Kidney epithelial cell (primary cell): Measurements from ENCODE around the gene CXCL8. TPM values are rescaled to one million over a fixed set of nuclear protein-coding genes. Genes with fewer than 3 reads are reported as not detected.

Source experiments
- DNase-seq: peaks from one replicate; pipeline ENCODE4 v3.0.0-alpha.2; 2010; ENCODE audit warnings: low read depth
- H3K27me3 ChIP-seq: 2 replicates; pipeline ENCODE4 v1.6.0; 2011; ENCODE audit warnings: low read length; ENCODE audit not compliant: control insufficient read depth, insufficient read depth
- H3K36me3 ChIP-seq: 2 replicates; pipeline ENCODE4 v1.5.1; 2011; ENCODE audit warnings: low read length; ENCODE audit not compliant: control insufficient read depth, insufficient read depth
- H3K4me3 ChIP-seq: 2 replicates; pipeline ENCODE4 v1.5.1; 2011; ENCODE audit warnings: low read depth, mild to moderate bottlenecking, control low read depth, low read length
- CTCF ChIP-seq: IDR thresholded peaks from 2 replicates; pipeline ENCODE4 v1.5.1; 2011; ENCODE audit warnings: mild to moderate bottlenecking, moderate library complexity, low read length, control low read depth, inconsistent platforms; ENCODE audit not compliant: insufficient read depth, poor library complexity, severe bottlenecking
- total RNA-seq: library from RNA; depleted of rRNA; stranded (reverse); fragments of >200 nt; gene quantifications from 2 replicates; pipeline ENCODE4 v1.2.3, GENCODE V29; 2015

The CXCL8 gene
- total RNA-seq, 1 donor from 2014 or later: 76.9 TPM

- H3K27me3 ChIP-seq: no peaks in the 10 kb centered on the region
- no peaks in the 10 kb centered on the region for H3K36me3 ChIP-seq
- DNase-seq: no peak
- no peak for TF ChIP-seq CTCF
- no peak overlapping the region for H3K4me3 ChIP-seq
Observed at GRCh38 chr4:73721435-73721834, 18.9 kb upstream of the CXCL8 start.

- no peak for DNase-seq
- Histone ChIP-seq H3K36me3 (no peaks in the 10 kb centered on the region), H3K4me3 (no peak overlapping the region), H3K27me3 (no peaks in the 10 kb centered on the region)
- no peak for TF ChIP-seq CTCF
Observed at GRCh38 chr4:73721909-73722308, 18.5 kb upstream of the CXCL8 start.

GRCh38 chr4:73723023-73723422, 17.3 kb upstream of the CXCL8 start:
- DNase-seq: no peak
- no peak for TF ChIP-seq CTCF
- Histone ChIP-seq H3K36me3 (no peaks in the 10 kb centered on the region), H3K4me3 (no peak overlapping the region), H3K27me3 (no peaks in the 10 kb centered on the region)

GRCh38 chr4:73723928-73724327, 16.4 kb upstream of the CXCL8 start:
- no peak for TF ChIP-seq CTCF
- no peak overlapping the region for H3K4me3 ChIP-seq
- no peak for DNase-seq
- H3K27me3 ChIP-seq: no peaks in the 10 kb centered on the region
- no peaks in the 10 kb centered on the region for H3K36me3 ChIP-seq

- H3K36me3 ChIP-seq: no peaks in the 10 kb centered on the region
- no peak for DNase-seq
- no peaks in the 10 kb centered on the region for H3K27me3 ChIP-seq
- TF ChIP-seq CTCF: no peak
- no peak overlapping the region for H3K4me3 ChIP-seq
Observed at GRCh38 chr4:73725510-73725909, 14.9 kb upstream of the CXCL8 start.

GRCh38 chr4:73725985-73726384, 14.4 kb upstream of the CXCL8 start:
- Histone ChIP-seq H3K4me3 (no peak overlapping the region), H3K36me3 (no peaks in the 10 kb centered on the region), H3K27me3 (no peaks in the 10 kb centered on the region)
- TF ChIP-seq CTCF: no peak
- DNase-seq: peak; percentile 95
